Neutrophil (primary cell): ENCODE results near the gene ABCC4.

ENCODE experiments used
- H3K27ac ChIP-seq: fragments of 200-600 bp; sonication (generic); 2 replicates; pipeline ENCODE4 v1.5.1; 2016; ENCODE audit warnings: mild to moderate bottlenecking, moderate library complexity
- H3K27me3 ChIP-seq: fragments of 200-600 bp; sonication (generic); 2 replicates; pipeline ENCODE4 v1.6.0; 2016; ENCODE audit warnings: mild to moderate bottlenecking
- H3K36me3 ChIP-seq: fragments of 200-600 bp; sonication (generic); 2 replicates; pipeline ENCODE4 v1.5.1; 2017
- H3K4me1 ChIP-seq, 2 experiments: fragments of 200-600 bp in 1 of 2; sonication (generic) in 1 of 2; 1 replicate in 1 of 2; 2 replicates in 1 of 2; pipeline versions ENCODE4 v1.5.1 to v1.6.1; 2013 to 2016; ENCODE audit warnings: low read depth in 1 of 2, low read length in 1 of 2, mild to moderate bottlenecking in 1 of 2, moderate library complexity in 1 of 2; ENCODE audit not compliant: control insufficient read depth in 1 of 2, insufficient read depth in 1 of 2
- H3K4me3 ChIP-seq, 2 experiments: fragments of 200-600 bp in 1 of 2; sonication (generic) in 1 of 2; 1 replicate in 1 of 2; 2 replicates in 1 of 2; pipeline ENCODE4 v1.5.1; 2013 to 2016; ENCODE audit warnings: low read depth in 1 of 2, low read length in 1 of 2, mild to moderate bottlenecking in 1 of 2, moderate library complexity in 1 of 2
- H3K9me3 ChIP-seq: fragments of 200-600 bp; sonication (generic); 2 replicates; pipeline ENCODE4 v1.5.1; 2016
- CTCF ChIP-seq: fragments of 200-600 bp; sonication (generic); IDR thresholded peaks from 2 replicates; pipeline ENCODE4 v1.5.1; 2016; ENCODE audit warnings: antibody characterized with exemption

Gene ABCC4

GRCh38 chr13:95220611-95221010 lies 80.6 kb downstream of the ABCC4 start:
- Histone ChIP-seq H3K9me3 (no peaks in the 10 kb centered on the region), H3K4me3 (no peak overlapping the region), H3K27ac (no peak overlapping the region), H3K27me3 (no peaks in the 10 kb centered on the region), H3K36me3 (no peaks in the 10 kb centered on the region), H3K4me1 (no peaks in the 10 kb centered on the region)
- TF ChIP-seq CTCF, result no peak

- Histone ChIP-seq H3K4me3 (no peak overlapping the region), H3K27me3 (no peaks in the 10 kb centered on the region), H3K27ac (no peak overlapping the region), H3K36me3 (no peaks in the 10 kb centered on the region), H3K4me1 (peaks cover 0 to 3% of the 10 kb centered on the region in 2 experiments), H3K9me3 (no peaks in the 10 kb centered on the region)
- no peak for TF ChIP-seq CTCF
Observed at GRCh38 chr13:95217920-95218830, 83.1 kb downstream of the ABCC4 start.

DNA sequence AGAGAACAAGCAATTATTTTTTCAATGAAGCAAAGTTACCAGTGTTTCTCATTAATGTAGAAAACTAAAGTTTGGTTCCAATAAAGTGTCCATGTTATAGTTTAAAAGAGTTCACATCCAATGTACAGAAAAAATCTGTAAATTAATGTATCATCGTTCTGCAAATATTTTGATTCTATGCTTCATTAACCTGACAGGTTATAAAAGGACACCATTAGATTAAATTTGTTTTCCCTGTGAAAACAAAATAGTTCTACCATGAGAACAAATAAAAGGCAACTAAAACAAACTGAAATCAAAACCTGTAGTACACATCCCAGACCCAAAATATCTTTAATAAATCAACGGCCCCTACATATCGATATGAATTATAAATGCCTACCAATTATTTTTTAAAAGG lies 85.1 kb downstream of the ABCC4 start:
- H3K27me3 ChIP-seq, result no peaks in the 10 kb centered on the region
- H3K4me3 ChIP-seq, result no peak overlapping the region
- no peaks in the 10 kb centered on the region for H3K9me3 ChIP-seq
- TF ChIP-seq CTCF, result no peak
- no peaks in the 10 kb centered on the region for H3K36me3 ChIP-seq
- H3K4me1 ChIP-seq, result peaks cover 0 to 5% of the 10 kb centered on the region in 2 experiments
- no peak overlapping the region for H3K27ac ChIP-seq

DNA sequence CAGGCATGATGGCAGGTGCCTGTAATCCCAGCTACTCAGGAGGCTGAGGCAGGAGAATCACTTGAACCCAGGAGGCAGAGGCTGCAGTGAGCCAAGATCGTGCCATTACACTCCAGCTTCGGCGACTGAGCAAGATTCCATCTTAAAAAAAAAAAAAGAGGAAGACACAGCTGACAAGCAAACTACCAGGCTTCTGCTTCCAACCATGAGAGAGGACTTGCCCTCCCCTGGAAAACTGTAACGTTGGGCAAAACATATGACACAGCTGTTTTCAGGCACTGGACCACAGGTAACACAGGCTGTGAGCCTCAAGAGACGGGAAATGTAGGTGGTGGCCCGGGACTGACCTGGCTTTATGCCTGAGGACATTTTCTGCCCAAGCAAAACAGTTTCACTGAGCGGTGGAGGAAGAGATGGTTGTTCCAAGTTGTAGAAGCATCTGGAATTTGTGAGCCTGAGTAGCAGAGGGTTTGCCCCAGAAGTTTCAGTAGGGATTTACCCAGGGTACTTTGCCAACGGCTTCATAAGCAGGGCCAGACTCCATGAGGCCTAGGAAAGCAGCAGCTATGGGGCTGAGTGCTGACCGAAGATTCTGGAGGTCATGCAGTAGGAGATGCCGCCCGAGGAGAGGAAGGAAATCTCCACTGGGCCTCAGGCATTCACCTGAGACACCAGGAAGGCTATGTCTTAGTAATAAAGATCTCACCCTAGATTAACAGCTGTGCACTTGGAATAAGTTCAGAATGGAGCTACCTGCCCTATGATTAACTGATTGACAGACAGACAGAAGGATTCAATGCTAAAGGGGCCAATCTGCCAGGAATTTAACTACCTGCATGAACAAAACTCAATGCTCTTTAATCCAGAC lies 88.0 kb downstream of the ABCC4 start:
- no peak overlapping the region for H3K4me3 ChIP-seq
- H3K36me3 ChIP-seq, result no peaks in the 10 kb centered on the region
- TF ChIP-seq CTCF, result no peak
- H3K27me3 ChIP-seq, result no peaks in the 10 kb centered on the region
- H3K27ac ChIP-seq, result peak overlapping the region; percentile 74
- no peaks in the 10 kb centered on the region for H3K9me3 ChIP-seq
- peaks cover 0 to 5% of the 10 kb centered on the region in 2 experiments for H3K4me1 ChIP-seq

DNA sequence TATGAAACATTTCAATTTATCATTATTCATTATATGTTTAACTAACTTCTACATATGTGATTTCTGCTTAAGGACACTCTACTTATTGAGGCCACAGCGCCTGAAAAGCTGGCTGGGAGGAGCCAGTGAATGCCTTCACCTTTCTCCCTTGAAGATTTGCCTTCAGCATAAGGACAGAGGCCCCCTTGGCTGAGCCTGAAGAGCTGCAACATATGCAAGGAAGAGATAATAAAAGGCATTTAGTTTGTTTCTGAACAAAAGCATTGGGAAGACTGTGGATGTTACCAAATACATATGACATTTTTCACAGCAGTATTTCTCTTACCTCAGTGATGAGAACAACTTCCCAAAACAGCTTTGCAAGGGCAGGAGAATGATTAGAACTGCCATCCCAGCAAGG lies 92.1 kb downstream of the ABCC4 start:
- H3K36me3 ChIP-seq, result no peaks in the 10 kb centered on the region
- TF ChIP-seq CTCF, result no peak
- H3K27ac ChIP-seq, result no peak overlapping the region
- H3K4me3 ChIP-seq, result no peak overlapping the region
- H3K27me3 ChIP-seq, result no peaks in the 10 kb centered on the region
- peaks cover 8 to 20% of the 10 kb centered on the region in 2 experiments for H3K4me1 ChIP-seq
- H3K9me3 ChIP-seq, result no peaks in the 10 kb centered on the region
